CD8-positive, alpha-beta memory T cell (primary cell): ENCODE measurements around the gene UCK1. TPM values are rescaled to one million over a fixed set of nuclear protein-coding genes. Genes with fewer than 3 reads are reported as not detected.

Source experiments
- CTCF ChIA-PET: fragments of 350-600 bp; sonication (Branson Sonifier 250); formaldehyde crosslinking; loops from one replicate; lab custom pipeline; 2021; ENCODE audit warnings: antibody characterized with exemption; lab: Charles Lee
- POLR2A ChIA-PET: fragments of 350-600 bp; sonication (Branson Sonifier 250); formaldehyde crosslinking; loops from one replicate; lab custom pipeline; 2021; ENCODE audit warnings: antibody characterized with exemption; lab: Charles Lee
- DNase-seq, 5 donors: peaks; one replicate each; pipeline versions ENCODE4 v3.0.0 to v3.0.0-alpha.2; 2020 to 2022; ENCODE audit warnings: mixed read lengths in 1 of 5
- H3K27ac ChIP-seq: one replicate; pipeline ENCODE4 v1.7.0; 2013; ENCODE audit warnings: low read depth, mild to moderate bottlenecking, low read length, moderate library complexity
- H3K27me3 ChIP-seq: 2 replicates; pipeline ENCODE4 v1.7.0; 2013; ENCODE audit warnings: low read length, mild to moderate bottlenecking; ENCODE audit not compliant: insufficient read depth, poor library complexity, severe bottlenecking
- H3K36me3 ChIP-seq: 2 replicates; pipeline ENCODE4 v1.7.0; 2013; ENCODE audit warnings: mild to moderate bottlenecking, low read length, moderate library complexity; ENCODE audit not compliant: insufficient read depth
- H3K4me1 ChIP-seq: 2 replicates; pipeline ENCODE4 v1.7.0; 2013; ENCODE audit warnings: mild to moderate bottlenecking, low read length, moderate library complexity; ENCODE audit not compliant: insufficient read depth
- H3K4me3 ChIP-seq: 2 replicates; pipeline ENCODE4 v1.7.0; 2013; ENCODE audit warnings: mild to moderate bottlenecking, low read length
- H3K9me3 ChIP-seq: 2 replicates; pipeline ENCODE4 v1.7.0; 2013; ENCODE audit warnings: mild to moderate bottlenecking, low read length
- H3K27ac Mint-ChIP-seq, 8 donors: one replicate each; pipeline ENCODE4 v1.8.0; 2020 to 2021; ENCODE audit warnings: mixed read lengths in 8 of 8, mild to moderate bottlenecking in 6 of 8, inconsistent platforms in 3 of 8, moderate library complexity in 3 of 8
- H3K27me3 Mint-ChIP-seq, 2 donors: one replicate each; pipeline ENCODE4 v1.8.0; 2020 to 2021; ENCODE audit warnings: mixed read lengths in 2 of 2, mild to moderate bottlenecking in 1 of 2, moderate library complexity in 1 of 2
- H3K36me3 Mint-ChIP-seq, 3 donors: one replicate each; pipeline ENCODE4 v1.8.0; 2020 to 2021; ENCODE audit warnings: mixed read lengths in 3 of 3, inconsistent platforms in 1 of 3, mild to moderate bottlenecking in 1 of 3
- H3K4me1 Mint-ChIP-seq, 3 donors: one replicate each; pipeline ENCODE4 v1.8.0; 2020 to 2021; ENCODE audit warnings: mixed read lengths in 3 of 3, inconsistent platforms in 1 of 3, mild to moderate bottlenecking in 1 of 3
- H3K4me3 Mint-ChIP-seq, 7 donors: one replicate each; pipeline ENCODE4 v1.8.0; 2020 to 2021; ENCODE audit warnings: mixed read lengths in 7 of 7, mild to moderate bottlenecking in 6 of 7, moderate library complexity in 4 of 7, inconsistent platforms in 2 of 7
- H3K9me3 Mint-ChIP-seq, 5 donors: one replicate each; pipeline ENCODE4 v1.8.0; 2020 to 2022; ENCODE audit warnings: mixed read lengths in 5 of 5, mild to moderate bottlenecking in 3 of 5, moderate library complexity in 2 of 5, inconsistent platforms in 1 of 5
- polyA plus RNA-seq: library from polyadenylated mRNA; unstranded; fragments of 300-500 nt; fragmentation: Illumina TruSeq; gene quantifications from one replicate; pipeline ENCODE4 v1.2.3, GENCODE V29; 2021
- total RNA-seq, 2 experiments: library from RNA; stranded (reverse); gene quantifications; one replicate each; pipeline ENCODE4 v1.2.3, GENCODE V29; 2021

UCK1 gene
- total and polyA plus RNA-seq, 3 experiments from 2014 or later: 22.2 to 34.4 (median 23.1) TPM

DNA sequence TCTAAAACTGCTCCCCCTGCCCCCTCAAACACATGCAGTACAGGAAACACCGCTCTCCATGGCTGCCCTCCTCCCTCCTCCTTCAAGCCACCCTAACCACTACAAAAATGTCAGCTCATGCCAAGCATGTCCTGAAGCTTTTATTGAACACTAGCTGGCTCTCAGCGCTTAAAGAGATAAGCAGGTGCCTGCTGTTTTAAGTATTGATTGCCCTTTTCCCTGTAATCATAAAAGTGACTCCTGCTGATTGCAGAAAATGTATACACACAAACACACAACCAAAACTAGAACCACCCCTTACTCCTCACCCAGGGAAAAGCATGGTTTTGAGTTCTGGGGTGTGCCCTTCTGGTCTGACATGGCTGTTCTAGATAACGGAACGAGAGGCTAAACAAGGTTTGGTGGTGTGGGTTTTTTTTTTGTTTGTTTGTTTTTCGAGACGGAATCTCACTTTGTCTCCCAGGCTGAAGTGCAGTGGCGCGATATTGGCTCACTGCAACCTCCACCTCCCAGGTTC lies 3.7 kb upstream of the UCK1 start:
- Mint-ChIP-seq H3K27ac (peak overlapping the region in 7 of 8 donors; percentile 20 to 76 (median 54)), H3K4me3 (peak overlapping the region; percentile 18 to 84 (median 50)), H3K9me3 (peaks cover 0 to 2% (median 0%) of the 10 kb centered on the region in 5 donors), H3K27me3 (peaks cover 0 to 2% of the 10 kb centered on the region in 2 donors), H3K4me1 (peaks cover 26 to 48% (median 30%) of the 10 kb centered on the region in 3 donors), H3K36me3 (peaks cover 0 to 4% (median 0%) of the 10 kb centered on the region in 3 donors)
- Histone ChIP-seq H3K27me3 (no peaks in the 10 kb centered on the region), H3K4me1 (peaks cover 47% of the 10 kb centered on the region), H3K36me3 (no peaks in the 10 kb centered on the region), H3K27ac (no peak overlapping the region), H3K4me3 (peak overlapping the region; percentile 44), H3K9me3 (no peaks in the 10 kb centered on the region)
- CTCF ChIA-PET: interaction anchor here (1.0 kb wide), 2 partner anchors 11 to 12 kb away, joined by 3 to 5 read pairs; no protein-coding TSS in a partner anchor
- peak in 2 of 5 donors; percentile 21 to 65 for DNase-seq
- POLR2A ChIA-PET: interaction anchor here (0.6 kb wide), 1 partner anchor 286 kb away, joined by 3 read pairs; no protein-coding TSS in a partner anchor

- POLR2A ChIA-PET: no interaction called here
- DNase-seq: no peak
- CTCF ChIA-PET: no interaction called here
- peak overlapping the region; percentile 52 to 81 (median 67) for H3K4me3 Mint-ChIP-seq
- H3K9me3 ChIP-seq: no peaks in the 10 kb centered on the region
- peaks cover 4% of the 10 kb centered on the region for H3K36me3 ChIP-seq
- peaks cover 26 to 36% (median 26%) of the 10 kb centered on the region in 3 donors for H3K4me1 Mint-ChIP-seq
- peaks cover 27% of the 10 kb centered on the region for H3K4me1 ChIP-seq
- H3K4me3 ChIP-seq: peak overlapping the region; percentile 66
- peak overlapping the region; percentile 54 for H3K27ac ChIP-seq
- peaks cover 0 to 2% of the 10 kb centered on the region in 2 donors for H3K27me3 Mint-ChIP-seq
- H3K27ac Mint-ChIP-seq: peak overlapping the region in 4 of 8 donors; percentile 14 to 64 (median 38)
- peaks cover 0 to 45% (median 8%) of the 10 kb centered on the region in 3 donors for H3K36me3 Mint-ChIP-seq
- H3K9me3 Mint-ChIP-seq: peaks cover 0 to 2% (median 0%) of the 10 kb centered on the region in 5 donors
- H3K27me3 ChIP-seq: no peaks in the 10 kb centered on the region
These were observed 530 bp downstream of the UCK1 start for GRCh38 chr9:131530546-131530919.

DNA sequence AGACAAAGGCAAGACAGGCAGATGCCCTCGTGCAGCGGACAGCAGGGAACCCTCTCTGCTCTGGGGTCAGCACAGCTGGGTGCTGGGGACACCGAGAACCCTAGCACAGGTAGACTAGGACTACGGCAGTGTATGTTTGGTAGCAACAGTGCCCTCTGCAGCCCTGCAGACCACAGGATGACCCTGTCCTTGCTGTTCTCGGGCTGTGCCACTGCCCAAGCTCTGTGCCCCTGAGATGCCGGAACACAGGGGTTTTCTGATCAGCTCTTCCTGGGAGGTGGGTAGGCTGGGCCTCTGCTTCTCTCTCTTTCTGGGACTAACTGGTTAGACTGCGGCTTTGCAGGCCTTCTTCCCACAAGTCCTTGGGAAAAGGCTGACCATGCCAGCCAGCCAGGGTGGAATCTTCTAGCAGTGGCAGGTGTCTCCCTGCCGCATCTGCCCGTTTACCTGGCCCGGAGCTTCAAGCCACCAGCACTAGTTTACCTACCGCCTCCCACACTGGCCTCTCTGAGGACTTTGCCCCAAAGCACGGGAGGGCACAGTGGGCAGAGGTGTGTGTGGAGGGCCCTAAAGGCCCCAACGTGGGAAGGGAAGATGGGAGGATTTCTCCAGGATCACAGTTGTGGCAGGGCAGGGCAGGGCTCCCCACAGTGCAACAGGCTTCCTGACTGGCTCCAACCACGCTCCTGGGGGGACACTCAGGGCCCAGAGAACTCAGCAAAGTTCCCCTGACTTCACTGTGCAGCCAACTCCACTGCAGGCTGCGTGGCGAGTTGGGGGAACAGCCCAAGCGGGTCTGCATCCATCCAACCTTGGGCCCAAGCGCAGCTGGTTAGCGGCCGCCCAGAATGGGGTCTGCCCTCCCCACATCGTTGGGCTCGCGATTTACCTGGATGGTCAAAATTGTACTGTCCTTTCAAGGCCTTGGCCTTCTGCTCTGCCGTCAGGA lies 1.2 kb downstream of the UCK1 start:
- Mint-ChIP-seq H3K4me3 (peak overlapping the region; percentile 63 to 81 (median 69)), H3K9me3 (peaks cover 0 to 2% (median 0%) of the 10 kb centered on the region in 5 donors), H3K4me1 (peaks cover 23 to 30% (median 24%) of the 10 kb centered on the region in 3 donors), H3K27ac (peak overlapping the region in 7 of 8 donors; percentile 14 to 79 (median 66)), H3K36me3 (peaks cover 0 to 50% (median 8%) of the 10 kb centered on the region in 3 donors), H3K27me3 (no peaks in the 10 kb centered on the region)
- Histone ChIP-seq H3K4me3 (peak overlapping the region; percentile 66), H3K4me1 (peaks cover 20% of the 10 kb centered on the region), H3K9me3 (no peaks in the 10 kb centered on the region), H3K27me3 (no peaks in the 10 kb centered on the region), H3K36me3 (peaks cover 4% of the 10 kb centered on the region), H3K27ac (peak overlapping the region; percentile 54)
- ChIA-PET CTCF (no interaction called here), POLR2A (no interaction called here)
- DNase-seq: no peak

DNA sequence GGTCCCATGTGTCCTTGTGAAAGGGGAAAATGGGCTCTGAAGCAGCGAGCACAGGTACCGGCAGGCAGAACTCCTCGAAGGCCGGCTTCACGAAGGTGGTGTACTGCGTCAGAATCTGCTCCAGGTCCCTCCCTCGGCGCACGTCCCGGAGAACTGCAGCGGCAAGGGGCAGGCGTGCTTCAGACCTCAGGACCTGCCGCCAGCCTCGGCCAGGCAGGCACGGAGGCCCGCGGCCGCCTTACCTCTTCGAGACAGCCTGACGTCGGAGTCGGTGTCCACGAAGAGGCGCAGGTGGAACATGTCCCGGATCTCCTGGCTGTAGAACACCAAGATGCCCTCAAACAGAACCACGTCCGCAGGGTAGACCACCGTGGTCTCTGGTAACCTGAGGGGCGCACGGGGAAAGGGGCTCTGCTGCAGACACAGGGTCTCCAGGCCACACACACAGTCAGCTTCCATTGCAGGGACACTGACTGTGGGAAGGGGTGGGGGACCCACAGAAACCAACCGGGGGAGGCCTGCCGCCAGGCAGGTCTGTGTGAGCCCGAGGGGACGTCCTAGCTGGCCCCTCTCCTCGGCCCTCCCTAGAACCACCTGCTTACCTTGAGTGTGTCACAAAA lies 2.1 kb downstream of the UCK1 start:
- peaks cover 0 to 2% (median 0%) of the 10 kb centered on the region in 5 donors for H3K9me3 Mint-ChIP-seq
- peaks cover 16 to 22% (median 17%) of the 10 kb centered on the region in 3 donors for H3K4me1 Mint-ChIP-seq
- no peaks in the 10 kb centered on the region for H3K27me3 Mint-ChIP-seq
- peak in 1 of 5 donors; percentile 47 for DNase-seq
- no peak overlapping the region for H3K27ac Mint-ChIP-seq
- peaks cover 10% of the 10 kb centered on the region for H3K36me3 ChIP-seq
- ChIA-PET POLR2A (no interaction called here), CTCF (no interaction called here)
- peak overlapping the region; percentile 34 to 80 (median 65) for H3K4me3 Mint-ChIP-seq
- H3K4me3 ChIP-seq: no peak overlapping the region
- H3K27me3 ChIP-seq: no peaks in the 10 kb centered on the region
- H3K4me1 ChIP-seq: peaks cover 12% of the 10 kb centered on the region
- H3K36me3 Mint-ChIP-seq: peaks cover 0 to 59% (median 8%) of the 10 kb centered on the region in 3 donors
- no peaks in the 10 kb centered on the region for H3K9me3 ChIP-seq
- no peak overlapping the region for H3K27ac ChIP-seq

GRCh38 chr9:131528186-131528585 lies 2.9 kb downstream of the UCK1 start:
- H3K4me1 ChIP-seq: peaks cover 12% of the 10 kb centered on the region
- ChIA-PET CTCF (no interaction called here), POLR2A (no interaction called here)
- H3K27me3 Mint-ChIP-seq: no peaks in the 10 kb centered on the region
- H3K4me3 Mint-ChIP-seq: peak overlapping the region; percentile 34 to 85 (median 44)
- peaks cover 0 to 67% (median 9%) of the 10 kb centered on the region in 3 donors for H3K36me3 Mint-ChIP-seq
- H3K36me3 ChIP-seq: peaks cover 10% of the 10 kb centered on the region
- H3K27ac ChIP-seq: no peak overlapping the region
- H3K27ac Mint-ChIP-seq: peak overlapping the region in 1 of 8 donors; percentile 50
- no peak overlapping the region for H3K4me3 ChIP-seq
- DNase-seq: no peak
- no peaks in the 10 kb centered on the region for H3K27me3 ChIP-seq
- no peaks in the 10 kb centered on the region for H3K9me3 ChIP-seq
- H3K9me3 Mint-ChIP-seq: peaks cover 0 to 2% (median 0%) of the 10 kb centered on the region in 5 donors
- peaks cover 16 to 22% (median 17%) of the 10 kb centered on the region in 3 donors for H3K4me1 Mint-ChIP-seq

DNA sequence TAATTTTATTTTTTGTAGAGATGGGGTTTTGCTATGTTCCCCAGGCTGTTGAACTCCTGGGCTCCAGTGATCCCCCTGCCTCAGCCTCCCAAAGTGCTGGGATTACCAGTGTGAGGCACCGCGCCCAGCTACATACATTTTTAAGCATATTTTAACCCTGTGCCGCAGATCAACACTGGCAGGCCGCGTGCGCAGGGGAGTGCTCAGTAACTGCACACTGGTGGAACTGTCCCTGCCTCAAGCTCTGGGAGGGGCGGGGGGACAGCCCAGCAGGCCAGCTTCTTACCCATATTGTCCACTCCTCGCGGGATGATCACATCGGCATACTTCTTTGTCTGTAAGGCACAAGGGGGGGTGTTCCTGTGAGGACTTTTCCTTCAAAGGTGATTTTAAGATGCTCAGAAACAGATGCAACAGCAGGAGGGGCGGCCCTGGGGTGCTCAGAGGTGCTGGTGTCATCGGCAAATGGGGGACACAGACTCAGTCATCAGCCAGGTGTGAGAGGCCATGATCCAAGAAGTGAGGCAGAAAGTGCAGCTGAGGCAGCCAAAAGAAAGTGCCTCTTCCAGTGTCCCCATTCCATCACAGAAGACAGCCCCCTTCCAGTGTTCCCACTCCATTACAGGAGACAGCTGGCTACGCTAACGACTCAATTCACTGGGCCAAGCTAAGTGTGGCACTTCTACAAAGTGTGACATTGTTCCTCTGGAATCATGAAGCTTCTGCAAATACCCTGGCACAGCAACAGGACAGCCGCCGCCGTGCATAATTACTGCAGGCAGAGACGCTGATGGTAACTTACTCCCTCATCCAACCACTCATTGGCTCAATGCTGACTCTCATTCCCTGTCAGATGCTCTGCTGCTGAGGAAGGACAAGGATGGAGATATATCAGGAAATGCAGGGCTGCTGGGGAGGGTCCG lies 5.2 kb downstream of the UCK1 start:
- no peaks in the 10 kb centered on the region for H3K27me3 Mint-ChIP-seq
- Histone ChIP-seq H3K9me3 (no peaks in the 10 kb centered on the region), H3K27me3 (no peaks in the 10 kb centered on the region), H3K4me3 (no peak overlapping the region), H3K27ac (no peak overlapping the region), H3K36me3 (peaks cover 23% of the 10 kb centered on the region), H3K4me1 (peaks cover 12% of the 10 kb centered on the region)
- POLR2A ChIA-PET: no interaction called here
- peaks cover 0 to 88% (median 14%) of the 10 kb centered on the region in 3 donors for H3K36me3 Mint-ChIP-seq
- peak overlapping the region in 4 of 8 donors; percentile 36 to 93 (median 73) for H3K27ac Mint-ChIP-seq
- peak overlapping the region in 3 of 7 donors; percentile 37 to 75 (median 40) for H3K4me3 Mint-ChIP-seq
- CTCF ChIA-PET: no interaction called here
- no peaks in the 10 kb centered on the region for H3K9me3 Mint-ChIP-seq
- peaks cover 14 to 22% (median 16%) of the 10 kb centered on the region in 3 donors for H3K4me1 Mint-ChIP-seq
- DNase-seq: no peak
